ENCODE data around the gene BBC3.

The BBC3 gene

DNA sequence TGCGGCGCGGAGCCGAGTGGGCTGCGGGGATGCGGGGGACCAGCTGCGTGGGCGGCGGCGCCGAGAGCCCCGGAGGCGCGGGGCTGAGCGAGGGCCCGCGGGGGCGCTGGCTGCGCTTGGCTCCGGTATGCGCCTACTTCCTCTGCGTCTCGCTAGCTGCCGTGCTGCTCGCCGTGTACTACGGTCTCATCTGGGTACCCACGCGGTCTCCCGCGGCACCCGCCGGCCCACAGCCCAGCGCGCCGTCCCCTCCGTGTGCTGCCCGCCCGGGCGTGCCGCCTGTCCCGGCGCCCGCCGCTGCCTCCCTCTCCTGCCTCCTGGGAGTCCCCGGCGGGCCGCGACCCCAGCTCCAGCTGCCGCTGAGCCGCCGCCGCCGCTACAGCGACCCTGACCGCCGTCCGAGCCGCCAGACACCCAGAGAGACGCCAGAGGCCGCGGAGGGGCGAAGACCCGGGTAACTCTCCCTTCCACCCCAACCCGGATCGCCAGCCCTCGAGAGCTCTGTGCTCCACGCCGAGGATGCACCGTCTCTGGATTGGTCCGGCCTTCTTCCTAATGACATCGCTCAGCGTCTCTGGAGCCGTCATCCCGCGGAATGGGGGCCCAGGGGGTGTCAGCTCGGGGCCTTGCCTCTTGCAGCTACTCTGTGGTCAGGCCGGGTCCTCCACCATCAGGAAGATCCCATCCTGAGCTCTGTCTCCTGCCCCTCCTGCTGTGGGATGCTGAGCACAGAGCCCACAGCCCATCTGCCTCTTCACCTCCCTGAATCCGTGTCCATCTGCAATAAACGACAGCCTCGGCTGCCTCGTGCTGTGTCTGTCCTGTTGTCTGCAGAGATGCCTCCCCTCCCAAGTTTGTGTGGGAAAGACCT is 44.1 kb upstream of the BBC3 start:
- Histone ChIP-seq H2BK5ac (ENCODE audit: low read depth, low read length, poor library complexity, severe bottlenecking) (no peak overlapping the region), H2AK5ac (ENCODE audit: low read length, severe bottlenecking) (no peak overlapping the region), H3K9me3 (ENCODE audit: control insufficient read depth, low read length) (no peaks in the 10 kb centered on the region), H2BK15ac (ENCODE audit: low read depth, poor library complexity, severe bottlenecking) (peak overlapping the region; percentile 37), H3K4me2 (ENCODE audit: low read length, poor library complexity, severe bottlenecking) (peak overlapping the region; percentile 82), H2AFZ (ENCODE audit: low read depth, low read length) (no peak overlapping the region), H3K18ac (ENCODE audit: low read depth in 1 of 2, low read length in 2 of 2) (peak overlapping the region; percentile 42 to 74), H3K36me3 (ENCODE audit: control insufficient read depth in 1 of 2, insufficient read depth in 2 of 2, low read depth in 1 of 2, low read length in 2 of 2) (peaks cover 18 to 30% of the 10 kb centered on the region in 2 experiments), H2BK120ac (ENCODE audit: low read depth, low read length) (peak overlapping the region; percentile 68), H3K14ac (ENCODE audit: low read length in 2 of 2) (peak overlapping the region in 1 of 2 experiments; percentile 78), H3K79me1 (replicated peaks; ENCODE audit: low read length, poor library complexity, severe bottlenecking) (peaks cover 22% of the 10 kb centered on the region), H3K27ac (ENCODE audit: low read length, poor library complexity, severe bottlenecking) (no peak overlapping the region), H3K23ac (ENCODE audit: low read length in 2 of 2) (peak overlapping the region in 1 of 2 experiments; percentile 64), H2BK12ac (ENCODE audit: low read length in 2 of 2) (peak overlapping the region in 1 of 2 experiments; percentile 60), H3K4me1 (ENCODE audit: control insufficient read depth, insufficient read depth, low read depth, low read length) (peaks cover 17% of the 10 kb centered on the region), H4K8ac (ENCODE audit: low read length) (peak overlapping the region; percentile 38), H3K27me3 (ENCODE audit: control insufficient read depth in 1 of 2, insufficient read depth in 1 of 2, low read length in 2 of 2) (no peaks in the 10 kb centered on the region), H3K9ac (ENCODE audit: low read length) (peak overlapping the region; percentile 67), H4K91ac (ENCODE audit: low read length) (peak overlapping the region; percentile 21), H3K4me3 (ENCODE audit: insufficient read depth in 1 of 2, low read depth in 1 of 2, low read length in 2 of 2) (peak overlapping the region; percentile 65 to 69), H3K4ac (ENCODE audit: low read depth in 1 of 2, low read length in 2 of 2) (peak overlapping the region; percentile 24 to 76)
- DNase-seq: peak; percentile 48
- 7% methylated on average over 58 of the region's 82 CpGs for WGBS

DNA sequence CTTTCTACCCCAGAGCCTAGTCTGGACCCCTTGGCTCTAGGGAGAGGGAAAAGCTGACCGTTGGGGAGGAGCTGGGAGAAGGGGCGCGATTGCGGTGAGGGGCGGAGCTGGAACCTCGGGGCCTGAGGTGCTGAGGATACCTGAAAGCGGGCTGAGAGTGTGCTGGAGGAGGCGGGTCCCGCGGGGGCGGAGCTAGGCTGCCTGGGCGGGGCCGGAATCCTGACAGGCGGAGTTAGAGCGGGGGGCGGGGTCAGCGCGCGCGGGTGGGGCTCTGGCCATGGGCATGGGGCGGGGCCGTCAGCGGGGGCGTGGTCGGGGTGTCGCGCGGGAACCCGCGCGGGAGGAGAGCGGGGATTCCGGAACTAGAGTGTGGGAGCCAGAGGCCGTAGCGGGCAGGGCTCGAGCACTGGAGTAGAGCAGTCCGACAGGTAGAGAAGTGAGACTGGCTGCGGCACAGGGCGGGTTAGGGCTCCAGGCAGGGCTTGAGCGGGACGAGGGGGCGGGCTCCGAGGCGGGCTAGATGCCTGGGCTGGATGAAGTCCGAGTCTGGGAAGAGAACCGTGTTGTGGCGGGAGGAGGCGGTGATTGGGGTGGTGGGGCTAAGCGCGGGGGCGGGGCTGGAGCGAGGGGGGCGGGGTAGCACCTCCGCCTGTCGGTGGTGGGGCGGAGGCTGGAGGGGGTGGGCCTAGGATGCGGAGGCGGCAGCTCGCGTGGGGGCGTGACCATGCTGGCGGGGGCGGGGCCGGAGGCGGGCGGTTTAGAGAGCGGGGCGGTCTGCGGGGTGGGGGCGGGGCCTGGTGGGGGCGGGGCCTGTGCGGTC is 43.3 kb upstream of the BBC3 start, which contains the start of gene INAFM1:
Gene INAFM1, plus strand, starts transcription at position 815 of the 820 bp plus-strand sequence. CDS start 35 bp downstream, outside the sequence.
- H3K4me3 ChIP-seq (ENCODE audit: insufficient read depth in 1 of 2, low read depth in 1 of 2, low read length in 2 of 2): peak within 1 kb of the TSS; percentile 80 to 83

DNA sequence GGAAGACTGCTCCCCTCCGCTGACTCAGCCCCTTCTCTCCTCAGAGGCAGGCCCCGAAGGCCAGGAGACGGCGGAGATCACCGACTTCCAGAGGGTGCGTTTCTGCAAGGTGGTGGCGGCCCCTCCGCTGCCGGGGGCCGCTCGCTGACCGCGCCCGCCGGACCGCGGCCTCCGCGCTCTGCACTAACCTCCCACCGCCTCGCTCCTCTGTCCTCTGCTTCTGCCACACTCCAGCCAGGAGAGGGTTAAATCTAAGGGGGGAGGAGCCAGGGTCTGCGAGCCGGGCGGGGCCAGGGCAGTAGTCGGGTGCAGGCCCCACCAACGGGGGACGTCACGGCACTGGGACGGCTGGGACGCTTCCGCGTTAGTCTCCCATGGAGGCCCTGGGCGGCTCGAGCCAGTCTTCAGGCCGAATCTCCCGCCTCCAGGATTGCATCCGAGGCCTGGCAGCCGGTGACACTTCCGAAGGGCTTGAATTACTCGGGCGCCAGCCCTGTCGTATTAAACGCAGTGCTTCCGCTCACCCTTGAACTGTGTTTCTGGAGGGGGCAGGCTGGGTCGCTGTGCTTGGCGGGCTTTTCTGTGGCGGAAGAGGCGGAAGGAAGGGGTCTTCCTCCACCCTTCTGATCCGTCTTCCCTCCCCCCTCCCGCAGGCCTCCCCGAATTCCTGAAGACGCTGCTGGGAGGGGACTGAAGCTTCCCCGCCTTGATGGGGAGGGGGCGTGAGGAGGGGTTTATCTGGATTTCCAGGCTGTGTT is 42.5 kb upstream of the BBC3 start:
- Histone ChIP-seq H3K9ac (ENCODE audit: low read length) (peak overlapping the region; percentile 93), H2BK5ac (ENCODE audit: low read depth, low read length, poor library complexity, severe bottlenecking) (peak overlapping the region; percentile 89), H3K18ac (ENCODE audit: low read depth in 1 of 2, low read length in 2 of 2) (peak overlapping the region; percentile 96 to 97), H3K27ac (ENCODE audit: low read length, poor library complexity, severe bottlenecking) (peak overlapping the region; percentile 99), H2BK12ac (ENCODE audit: low read length in 2 of 2) (peak overlapping the region; percentile 28 to 68), H3K4ac (ENCODE audit: low read depth in 1 of 2, low read length in 2 of 2) (peak overlapping the region; percentile 84 to 93), H3K36me3 (ENCODE audit: control insufficient read depth in 1 of 2, insufficient read depth in 2 of 2, low read depth in 1 of 2, low read length in 2 of 2) (peaks cover 22 to 41% of the 10 kb centered on the region in 2 experiments), H3K4me1 (ENCODE audit: control insufficient read depth, insufficient read depth, low read depth, low read length) (peaks cover 17% of the 10 kb centered on the region), H3K14ac (ENCODE audit: low read length in 2 of 2) (peak overlapping the region; percentile 76 to 87), H4K91ac (ENCODE audit: low read length) (peak overlapping the region; percentile 83), H2BK120ac (ENCODE audit: low read depth, low read length) (peak overlapping the region; percentile 82), H3K4me3 (ENCODE audit: insufficient read depth in 1 of 2, low read depth in 1 of 2, low read length in 2 of 2) (peak overlapping the region; percentile 69 to 83), H3K23ac (ENCODE audit: low read length in 2 of 2) (peak overlapping the region in 1 of 2 experiments; percentile 64), H3K27me3 (ENCODE audit: control insufficient read depth in 1 of 2, insufficient read depth in 1 of 2, low read length in 2 of 2) (no peaks in the 10 kb centered on the region), H2AFZ (ENCODE audit: low read depth, low read length) (peak overlapping the region; percentile 72), H3K79me1 (replicated peaks; ENCODE audit: low read length, poor library complexity, severe bottlenecking) (peaks cover 27% of the 10 kb centered on the region), H3K9me3 (ENCODE audit: control insufficient read depth, low read length) (no peaks in the 10 kb centered on the region), H2AK5ac (ENCODE audit: low read length, severe bottlenecking) (peak overlapping the region; percentile 91), H2BK15ac (ENCODE audit: low read depth, poor library complexity, severe bottlenecking) (peak overlapping the region; percentile 61), H3K4me2 (ENCODE audit: low read length, poor library complexity, severe bottlenecking) (peak overlapping the region; percentile 88), H4K8ac (ENCODE audit: low read length) (peak overlapping the region; percentile 97)
- DNase-seq: peak; percentile 97
- 1% methylated on average over 31 of the region's 54 CpGs for WGBS

More for the DNA sequence above, 43.3 kb upstream of the BBC3 start, which contains the start of gene INAFM1:
- Histone ChIP-seq H2BK5ac (ENCODE audit: low read depth, low read length, poor library complexity, severe bottlenecking) (peak within 1 kb of the TSS; percentile 89), H2BK120ac (ENCODE audit: low read depth, low read length) (peak within 1 kb of the TSS; percentile 82), H3K4me1 (ENCODE audit: control insufficient read depth, insufficient read depth, low read depth, low read length) (peaks cover 17% of the 10 kb centered on the region), H4K8ac (ENCODE audit: low read length) (peak within 1 kb of the TSS; percentile 88), H3K79me1 (replicated peaks; ENCODE audit: low read length, poor library complexity, severe bottlenecking) (peaks cover 26% of the 10 kb centered on the region), H3K4ac (ENCODE audit: low read depth in 1 of 2, low read length in 2 of 2) (peak within 1 kb of the TSS; percentile 60 to 99), H3K9me3 (ENCODE audit: control insufficient read depth, low read length) (no peaks in the 10 kb centered on the region), H3K18ac (ENCODE audit: low read depth in 1 of 2, low read length in 2 of 2) (peak within 1 kb of the TSS; percentile 95 to 96), H2BK12ac (ENCODE audit: low read length in 2 of 2) (peak within 1 kb of the TSS; percentile 52 to 60), H3K36me3 (ENCODE audit: control insufficient read depth in 1 of 2, insufficient read depth in 2 of 2, low read depth in 1 of 2, low read length in 2 of 2) (peaks cover 22 to 38% of the 10 kb centered on the region in 2 experiments), H3K23ac (ENCODE audit: low read length in 2 of 2) (peak within 1 kb of the TSS in 1 of 2 experiments; percentile 64), H3K9ac (ENCODE audit: low read length) (peak within 1 kb of the TSS; percentile 93), H4K91ac (ENCODE audit: low read length) (peak within 1 kb of the TSS; percentile 98), H3K27me3 (ENCODE audit: control insufficient read depth in 1 of 2, insufficient read depth in 1 of 2, low read length in 2 of 2) (no peaks in the 10 kb centered on the region), H2BK15ac (ENCODE audit: low read depth, poor library complexity, severe bottlenecking) (peak within 1 kb of the TSS; percentile 75), H3K4me2 (ENCODE audit: low read length, poor library complexity, severe bottlenecking) (peak within 1 kb of the TSS; percentile 88), H3K27ac (ENCODE audit: low read length, poor library complexity, severe bottlenecking) (peak within 1 kb of the TSS; percentile 99), H2AK5ac (ENCODE audit: low read length, severe bottlenecking) (peak within 1 kb of the TSS; percentile 91), H3K14ac (ENCODE audit: low read length in 2 of 2) (peak within 1 kb of the TSS; percentile 76 to 93), H2AFZ (ENCODE audit: low read depth, low read length) (peak within 1 kb of the TSS; percentile 29)
- WGBS: under 1% methylated on average over 45 of the region's 72 CpGs
- DNase-seq: peak; percentile 92
